Breast epithelium (tissue), 3 donors: ENCODE data around the gene ARHGAP10.

Experiments used
- CTCF ChIP-seq, 3 donors: fragments of 450-650 bp; IDR thresholded peaks; one replicate each; pipeline ENCODE4 v1.5.1; 2016 to 2017; ENCODE audit warnings: antibody characterized with exemption in 3 of 3, mild to moderate bottlenecking in 3 of 3, moderate library complexity in 3 of 3
- POLR2A ChIP-seq: fragments of 450-650 bp; IDR thresholded peaks from one replicate; pipeline ENCODE4 v1.6.1; 2016; ENCODE audit warnings: antibody characterized with exemption, mild to moderate bottlenecking, moderate library complexity
- POLR2AphosphoS5 ChIP-seq, 3 donors: sonication (generic); formaldehyde crosslinking; IDR thresholded peaks; one replicate each; pipeline ENCODE4 v1.6.1; 2017; ENCODE audit warnings: antibody characterized with exemption in 3 of 3

- TF ChIP-seq POLR2AphosphoS5 (IDR thresholded peaks at IDR 0.05) (no peak), CTCF (IDR thresholded peaks at IDR 0.05) (no peak), POLR2A (no peak)
Measured at GRCh38 chr4:147929746-147930145, 197.9 kb downstream of the ARHGAP10 start.
